Measurements from ENCODE around the gene TMEM80.

The TMEM80 gene

DNA sequence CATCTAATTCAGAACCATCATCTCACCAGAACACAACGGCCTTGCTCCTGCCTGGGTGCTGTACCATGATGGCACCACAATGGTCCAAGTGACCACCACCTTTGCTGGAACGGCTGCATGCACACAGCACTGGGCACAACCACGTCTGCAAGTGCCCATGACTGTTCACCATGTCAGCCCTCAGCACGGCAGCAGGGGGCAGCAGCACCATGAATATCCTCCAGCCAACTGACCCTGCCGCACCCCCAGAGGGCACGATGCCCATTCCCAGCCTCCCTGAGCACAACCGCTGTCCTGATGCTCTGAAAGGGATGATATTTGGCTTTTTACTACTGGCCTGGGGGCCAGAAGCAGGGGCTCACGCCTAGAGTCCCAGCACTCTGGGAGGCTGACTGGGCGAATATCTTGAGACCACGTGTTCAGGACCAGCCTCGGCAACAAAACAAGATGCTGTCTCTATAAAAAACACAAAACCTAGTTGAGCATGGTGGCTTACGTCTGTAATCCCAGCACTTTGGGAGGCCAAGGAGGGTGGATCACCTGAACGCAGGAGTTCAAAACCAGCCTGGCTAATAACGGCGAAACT lies 32.8 kb upstream of the TMEM80 start:
- no peak overlapping the region for H3K4me3 ChIP-seq (ENCODE audit: low read depth, low read length)
- TF ChIP-seq, protein P1, sequence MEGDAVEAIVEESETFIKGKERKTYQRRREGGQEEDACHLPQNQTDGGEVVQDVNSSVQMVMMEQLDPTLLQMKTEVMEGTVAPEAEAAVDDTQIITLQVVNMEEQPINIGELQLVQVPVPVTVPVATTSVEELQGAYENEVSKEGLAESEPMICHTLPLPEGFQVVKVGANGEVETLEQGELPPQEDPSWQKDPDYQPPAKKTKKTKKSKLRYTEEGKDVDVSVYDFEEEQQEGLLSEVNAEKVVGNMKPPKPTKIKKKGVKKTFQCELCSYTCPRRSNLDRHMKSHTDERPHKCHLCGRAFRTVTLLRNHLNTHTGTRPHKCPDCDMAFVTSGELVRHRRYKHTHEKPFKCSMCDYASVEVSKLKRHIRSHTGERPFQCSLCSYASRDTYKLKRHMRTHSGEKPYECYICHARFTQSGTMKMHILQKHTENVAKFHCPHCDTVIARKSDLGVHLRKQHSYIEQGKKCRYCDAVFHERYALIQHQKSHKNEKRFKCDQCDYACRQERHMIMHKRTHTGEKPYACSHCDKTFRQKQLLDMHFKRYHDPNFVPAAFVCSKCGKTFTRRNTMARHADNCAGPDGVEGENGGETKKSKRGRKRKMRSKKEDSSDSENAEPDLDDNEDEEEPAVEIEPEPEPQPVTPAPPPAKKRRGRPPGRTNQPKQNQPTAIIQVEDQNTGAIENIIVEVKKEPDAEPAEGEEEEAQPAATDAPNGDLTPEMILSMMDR (IDR thresholded peaks at IDR 0.05; ENCODE audit: low read depth, low read length, missing control alignments), result peak; percentile 81
- DNase-seq (ENCODE audit: low read depth), result no peak

DNA sequence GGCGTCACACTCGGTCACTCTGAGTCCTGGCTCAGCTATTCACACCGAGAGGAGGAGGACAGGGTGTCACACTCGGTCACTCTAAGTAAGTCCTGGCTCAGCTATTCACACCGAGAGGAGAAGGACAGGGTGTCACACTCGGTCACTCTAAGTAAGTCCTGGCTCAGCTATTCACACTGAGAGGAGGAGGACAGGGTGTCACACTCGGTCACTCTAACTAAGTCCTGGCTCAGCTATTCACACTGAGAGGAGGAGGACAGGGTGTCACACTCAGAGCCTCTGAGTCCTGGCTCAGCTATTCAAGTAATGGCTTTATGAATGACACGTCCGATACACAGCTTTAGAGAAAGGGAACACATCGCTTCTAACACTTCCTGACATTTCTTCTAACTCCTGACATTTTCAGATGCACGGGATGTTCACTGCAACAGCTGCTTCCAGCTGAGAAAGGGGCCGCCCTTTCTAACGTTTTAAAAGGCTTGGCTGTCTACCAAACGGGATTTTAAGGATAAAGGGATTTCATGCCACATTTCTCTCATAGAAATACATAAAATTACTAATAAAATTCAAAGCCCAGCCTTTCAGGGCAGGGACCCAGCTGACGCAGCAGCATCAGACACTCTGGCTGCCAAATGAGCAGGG lies 30.4 kb upstream of the TMEM80 start:
- TF ChIP-seq, protein P1 (IDR thresholded peaks at IDR 0.05; ENCODE audit: low read depth, low read length, missing control alignments), result no peak
- no peak overlapping the region for H3K4me3 ChIP-seq (ENCODE audit: low read depth, low read length)
- DNase-seq (ENCODE audit: low read depth), result no peak

DNA sequence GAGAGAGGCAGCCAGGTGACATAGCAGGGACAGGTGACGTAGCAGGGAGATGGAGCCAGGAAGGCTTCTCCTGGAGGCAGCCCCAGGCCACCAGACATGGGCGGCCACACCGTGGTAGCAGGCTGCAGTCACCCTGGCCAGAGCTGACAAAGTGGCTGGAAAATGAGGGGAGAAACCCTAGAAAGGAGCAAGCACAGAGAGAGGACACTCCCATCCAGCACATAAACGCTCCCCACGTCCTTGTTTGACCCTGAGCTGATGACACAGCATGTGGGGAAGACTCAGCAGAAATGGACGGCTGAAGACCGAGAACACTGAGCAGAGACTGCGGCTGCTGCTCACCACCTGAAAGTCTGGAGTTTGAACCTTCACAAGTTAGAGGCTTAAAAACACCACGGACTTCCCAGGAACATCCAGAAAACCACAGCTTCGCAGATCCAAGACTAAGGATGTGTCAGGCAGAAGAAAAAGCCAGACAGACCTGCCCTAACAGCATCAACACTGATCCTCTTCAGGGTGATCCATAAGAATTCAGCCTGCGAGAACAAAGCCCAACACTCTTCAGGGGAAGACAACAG lies 29.8 kb upstream of the TMEM80 start:
- TF ChIP-seq, protein P1 (IDR thresholded peaks at IDR 0.05; ENCODE audit: low read depth, low read length, missing control alignments), result no peak
- no peak for DNase-seq (ENCODE audit: low read depth)

DNA sequence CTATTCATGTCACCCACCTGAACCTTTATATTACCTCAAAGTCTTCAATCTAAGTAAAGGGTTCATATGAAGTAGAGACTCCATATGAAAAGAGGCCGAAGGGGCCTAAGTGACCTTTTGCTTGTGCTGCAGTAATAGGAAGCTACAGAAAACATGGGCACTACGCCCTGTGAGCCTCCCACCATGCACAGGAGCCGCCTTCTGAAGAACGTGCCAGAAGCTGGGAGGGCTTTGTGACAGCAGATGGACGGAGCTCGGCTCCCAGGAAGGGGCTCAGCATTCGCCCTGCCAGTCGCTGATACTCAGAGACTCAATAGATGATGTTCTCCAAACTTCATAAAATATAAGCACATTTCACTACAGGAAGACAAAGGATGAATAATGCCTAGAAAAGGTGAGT lies 21.8 kb upstream of the TMEM80 start:
- no peak for DNase-seq (ENCODE audit: low read depth)
- H3K4me3 ChIP-seq (ENCODE audit: low read depth, low read length), result no peak overlapping the region
- TF ChIP-seq, protein P1 (IDR thresholded peaks at IDR 0.05; ENCODE audit: low read depth, low read length, missing control alignments), result no peak

More for the DNA sequence above, 29.8 kb upstream of the TMEM80 start:
- no peak overlapping the region for H3K4me3 ChIP-seq (ENCODE audit: low read depth, low read length)

DNA sequence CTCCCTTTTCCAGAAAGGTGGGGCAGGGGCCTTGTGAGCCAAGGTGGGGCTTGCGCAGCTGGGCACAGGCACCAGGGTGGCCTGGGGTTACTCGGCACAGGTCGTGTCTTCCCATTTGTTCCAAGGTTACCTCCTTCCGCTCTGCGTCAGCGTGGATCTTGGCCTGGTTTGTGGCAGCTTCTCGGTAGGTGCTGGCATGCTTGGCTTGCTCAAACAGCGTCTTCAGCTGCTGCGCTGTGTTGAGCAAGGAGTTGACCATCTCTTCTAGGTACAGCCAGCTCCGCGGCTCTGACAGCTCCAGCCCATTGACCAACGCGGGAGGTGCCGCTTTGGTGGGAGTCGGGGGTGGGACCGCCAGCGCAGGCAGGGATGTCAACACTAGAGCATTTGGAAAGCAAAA lies 21.2 kb upstream of the TMEM80 start:
- no peak overlapping the region for H3K4me3 ChIP-seq (ENCODE audit: low read depth, low read length)
- TF ChIP-seq, protein P1 (IDR thresholded peaks at IDR 0.05; ENCODE audit: low read depth, low read length, missing control alignments), result no peak
- DNase-seq (ENCODE audit: low read depth), result no peak

DNA sequence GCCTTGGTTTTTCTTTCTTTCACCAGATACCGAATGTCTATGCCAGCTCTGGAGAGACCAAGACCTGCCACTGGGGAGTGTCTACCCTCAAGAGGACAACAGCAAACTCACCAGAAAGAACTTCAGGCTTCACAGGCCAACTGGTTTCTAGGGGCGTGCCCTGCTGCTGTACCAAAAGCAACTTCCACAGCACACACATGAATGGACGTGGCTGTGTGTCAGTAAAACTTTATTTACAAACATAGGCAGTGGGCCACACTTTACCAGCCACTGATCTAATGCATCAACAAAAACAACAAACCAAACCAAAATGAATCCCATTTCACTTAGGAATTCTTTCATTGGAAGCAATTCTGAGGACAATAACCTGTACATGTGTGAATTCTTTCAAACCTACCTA lies 17.3 kb upstream of the TMEM80 start:
- DNase-seq (ENCODE audit: low read depth), result no peak
- TF ChIP-seq, protein P1 (IDR thresholded peaks at IDR 0.05; ENCODE audit: low read depth, low read length, missing control alignments), result no peak
- no peak overlapping the region for H3K4me3 ChIP-seq (ENCODE audit: low read depth, low read length)
